K562 (cell line): ENCODE measurements around the gene S100A2. TPM values are rescaled to one million over a fixed set of nuclear protein-coding genes. Genes with fewer than 3 reads are reported as not detected.

ENCODE experiments used
- ATAC-seq: fragments of 200-7000 bp; cut with Tn5 transposase; 3 replicates; pipeline ENCODE4 v1.9.1; 2020; ENCODE audit warnings: moderate library complexity
- BruUV-seq: library from RNA; stranded (reverse); fragments of 400-500 nt; replicated peaks from 2 replicates; lab custom pipeline; 2021; lab: Mats Ljungman, UMichigan
- CTCF ChIA-PET: fragments of 300-600 bp; formaldehyde crosslinking; extraction: SDS; loops from one replicate; lab custom pipeline; 2021; ENCODE audit warnings: low intra/inter-chr PET ratio; lab: Yijun Ruan, JAX
- POLR2A ChIA-PET: fragments of 300-600, 350-650 bp; sonication (Branson Sonifier 250); formaldehyde crosslinking; extraction: SDS; loops from one replicate; lab custom pipeline; 2021; ENCODE audit warnings: antibody characterized with exemption, inconsistent platforms; lab: Yijun Ruan, JAX
- DNase-seq, 4 experiments: peaks; one replicate each; pipeline versions ENCODE4 v3.0.0 to v3.0.0-alpha.2; 2011 to 2018; ENCODE audit warnings: low spot score in 3 of 4, mixed read lengths in 3 of 4; ENCODE audit errors: extremely low read depth in 1 of 4
- FAIRE-seq: peaks from 2 replicates; lab custom pipeline; 2011; peaks lifted over from hg19 to GRCh38; lab: Jason Lieb, UNC
- H2AFZ ChIP-seq: 2 replicates; pipeline ENCODE4 v1.6.0; 2011; ENCODE audit warnings: low read depth, low read length, control low read depth, inconsistent platforms
- H3K27ac ChIP-seq: fragments of 200-600 bp; 3 replicates; pipeline ENCODE4 v1.8.0; 2011; ENCODE audit warnings: low read depth, mild to moderate bottlenecking, control low read depth, inconsistent platforms, low read length, moderate library complexity, mixed read lengths; ENCODE audit errors: extremely low read depth
- H3K27me3 ChIP-seq, 2 experiments: fragments of 300-600 bp in 1 of 2; 2 replicates in 1 of 2; 3 replicates in 1 of 2; pipeline versions ENCODE4 v1.6.0 to v1.8.0; 2011; ENCODE audit warnings: inconsistent platforms in 2 of 2, low read length in 2 of 2, mild to moderate bottlenecking in 1 of 2, mixed read lengths in 1 of 2, moderate library complexity in 1 of 2; ENCODE audit not compliant: control insufficient read depth in 2 of 2, insufficient read depth in 2 of 2
- H3K36me3 ChIP-seq: fragments of 300-600 bp; 3 replicates; pipeline ENCODE4 v1.8.0; 2011; ENCODE audit warnings: mild to moderate bottlenecking, low read length, inconsistent platforms; ENCODE audit not compliant: control insufficient read depth, insufficient read depth
- H3K4me1 ChIP-seq, 2 experiments: fragments of 200-600 bp in 1 of 2; replicated peaks in 1 of 2; 2 replicates in 1 of 2; 3 replicates in 1 of 2; pipeline versions ENCODE4 v1.5.1 to v1.8.0; 2011; ENCODE audit warnings: inconsistent platforms in 2 of 2, low read length in 2 of 2, mild to moderate bottlenecking in 1 of 2, mixed read lengths in 1 of 2, moderate library complexity in 1 of 2; ENCODE audit not compliant: control insufficient read depth in 2 of 2, insufficient read depth in 2 of 2
- H3K4me2 ChIP-seq: 2 replicates; pipeline ENCODE4 v1.6.1; 2011; ENCODE audit warnings: low read length, control low read depth, inconsistent platforms, mixed read lengths; ENCODE audit not compliant: insufficient read depth
- H3K4me3 ChIP-seq: fragments of 200-600 bp; sonication (generic), shearing (Covaris generic); 2 replicates; pipeline ENCODE4 v1.5.1; 2016; ENCODE audit warnings: control low read depth, inconsistent platforms
- H3K79me2 ChIP-seq: fragments of 200-600 bp; 3 replicates; pipeline ENCODE4 v1.8.0; 2011; ENCODE audit warnings: low read length, inconsistent platforms; ENCODE audit not compliant: control insufficient read depth, insufficient read depth
- H3K9ac ChIP-seq, 2 experiments: 2 replicates each; pipeline versions ENCODE4 v1.6.0 to v1.6.1; 2011; ENCODE audit warnings: low read depth in 2 of 2, low read length in 2 of 2, control low read depth in 1 of 2, inconsistent platforms in 1 of 2, mild to moderate bottlenecking in 1 of 2, mixed read lengths in 1 of 2; ENCODE audit not compliant: insufficient read depth in 1 of 2
- H3K9me1 ChIP-seq: one replicate; pipeline ENCODE4 v1.6.0; 2011; ENCODE audit warnings: inconsistent platforms, mild to moderate bottlenecking, low read length, moderate library complexity; ENCODE audit not compliant: control insufficient read depth, insufficient read depth
- H3K9me3 ChIP-seq: replicated peaks from 2 replicates; pipeline ENCODE4 v1.5.1; 2011; ENCODE audit warnings: low read depth, low read length, inconsistent platforms; ENCODE audit not compliant: control insufficient read depth, insufficient read depth
- H4K20me1 ChIP-seq: replicated peaks from 2 replicates; pipeline ENCODE4 v1.6.1; 2011; ENCODE audit warnings: low read length, inconsistent platforms, mixed read lengths; ENCODE audit not compliant: control insufficient read depth, insufficient read depth
- BCL6 ChIP-seq: fragments of 250-450 bp; sonication (Bioruptor Pico); IDR thresholded peaks from 2 replicates; pipeline ENCODE4 v1.4.0; 2020
- HDAC2 ChIP-seq: fragments of 450-650 bp; IDR thresholded peaks from 2 replicates; pipeline ENCODE4 v1.6.1; 2016; ENCODE audit warnings: mild to moderate bottlenecking
- HNRNPLL ChIP-seq: fragments of 200-400 bp; formaldehyde crosslinking; IDR thresholded peaks from 2 replicates; pipeline ENCODE4 v1.6.1; 2017; ENCODE audit warnings: low read length, low read depth, mild to moderate bottlenecking; ENCODE audit not compliant: poor library complexity, severe bottlenecking
- NRF1 ChIP-seq, 2 experiments: fragments of 450-650 bp; IDR thresholded peaks in 1 of 2; conservative IDR thresholded peaks in 1 of 2; 2 replicates each; pipeline ENCODE4 v1.6.1; 2014; ENCODE audit warnings: mild to moderate bottlenecking in 2 of 2
- ZNF121 ChIP-seq: sonication (generic); formaldehyde crosslinking; conservative IDR thresholded peaks from 2 replicates; pipeline ENCODE4 v1.8.0; 2022; ENCODE audit warnings: missing genetic modification reagents
- ZNF184 ChIP-seq: sonication (generic); formaldehyde crosslinking; IDR thresholded peaks from 2 replicates; pipeline ENCODE4 v1.5.0; 2020; ENCODE audit warnings: missing genetic modification reagents
- ZNF41 ChIP-seq: fragments of 250-450 bp; sonication (Bioruptor Pico); conservative IDR thresholded peaks from 2 replicates; pipeline ENCODE4 v1.4.0; 2020; ENCODE audit warnings: mild to moderate bottlenecking
- WGBS: fragments of 100-300 bp; shearing (Covaris generic); methylation state at CpG from one replicate; pipeline ENCODE4 v1.1.6; 2016; ENCODE audit warnings: low coverage, mixed read lengths; ENCODE audit not compliant: insufficient coverage; ENCODE audit errors: missing lambda C conversion rate; 5-methylcytosine and 5-hydroxymethylcytosine counted together
- in situ Hi-C: fragments of 300-500 bp; cut with MboI; formaldehyde crosslinking; loops from 4 replicates; pipeline ENCODE4 v1.15.0; 2018; ENCODE audit warnings: inconsistent platforms, mixed read lengths
- intact Hi-C: fragments of 100-400 bp; cut with micrococcal nuclease; formaldehyde crosslinking; loops from 2 replicates; pipeline ENCODE4 v1.14.2; 2022
- polyA plus RNA-seq, 8 experiments: library from polyadenylated mRNA; depleted of rRNA in 4 of 8; stranded (reverse) in 5 of 8; unstranded in 3 of 8; fragments of >200 nt; fragmentation: Nextera tagmentation in 2 of 8; fragmentation: Illumina TruSeq in 1 of 8; extraction: Ambion mirVana in 2 of 8; extraction: Trizol in 1 of 8; gene quantifications; 2 replicates each; pipeline versions ENCODE4 v1.2.1 to v1.2.3, GENCODE V29; 2011 to 2014; ENCODE audit warnings: inconsistent platforms in 1 of 8, missing spikeins in 1 of 8
- total RNA-seq, 7 experiments: library from RNA; depleted of rRNA in 6 of 7; stranded (reverse); fragments of >200 nt in 6 of 7; fragmentation: Illumina TruSeq in 2 of 7; extraction: Trizol in 2 of 7; gene quantifications; 2 replicates each; pipeline versions ENCODE4 v1.2.1 to v1.2.3, GENCODE V29; 2011 to 2021; ENCODE audit warnings: low replicate concordance in 1 of 7
- TF ChIP-seq, protein P1 (sequence below): fragments of 450-650 bp; IDR thresholded peaks from 2 replicates; pipeline ENCODE4 v1.6.1; 2017; ENCODE audit warnings: antibody characterized with exemption, mild to moderate bottlenecking

S100A2 gene
- total and polyA plus RNA-seq, 9 of the 15 experiments (the other 6 are each of a cell fraction or from before 2014, with no cell fraction given) = 0.28 to 0.65 (median 0.44) TPM; not detected in 4

DNA sequence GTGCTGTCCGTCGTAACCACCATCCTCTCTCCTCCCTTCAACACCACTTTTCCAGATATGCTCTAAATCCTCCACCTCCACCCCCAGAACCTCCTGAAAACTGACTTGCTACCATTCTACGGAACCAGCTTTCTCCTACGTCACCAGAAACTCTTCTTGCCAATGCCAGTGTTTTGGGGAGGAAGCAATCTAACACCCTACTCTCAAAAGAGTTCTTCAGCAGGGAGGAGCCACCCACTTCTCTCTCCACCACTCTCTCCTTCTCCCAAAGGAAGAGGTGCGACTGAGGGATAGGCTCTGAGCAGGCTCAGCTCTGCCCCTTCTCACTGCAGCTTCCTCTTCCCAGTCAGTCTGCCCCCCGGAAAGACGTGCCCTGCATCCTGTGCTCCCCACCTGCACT, 6.1 kb upstream of the S100A2 start:
- ChIA-PET CTCF (interaction anchor here (0.5 to 0.8 kb wide), 3 partner anchors 12 to 39 kb away, joined by 3 read pairs; no protein-coding TSS in a partner anchor), POLR2A (interaction anchor here (1.0 kb wide), 3 partner anchors 32 to 55 kb away, joined by 3 to 4 read pairs (median 3); partner anchors contain the start of gene S100A13)
- intact Hi-C loops = no loop called here
- Histone ChIP-seq H3K4me2 (no peak overlapping the region; the same call in 1 of the 2 replicates), H2AFZ (peak overlapping the region; percentile 22; the same call in 1 of the 2 replicates), H4K20me1 (no peaks in the 10 kb centered on the region)
- FAIRE-seq = no peak
- ATAC-seq = no peak
- no peak for TF ChIP-seq NRF1 (conservative IDR thresholded peaks at IDR 0.05 in 1 of 2, IDR thresholded peaks at IDR 0.05 in 1 of 2)
- TF ChIP-seq, protein P1, sequence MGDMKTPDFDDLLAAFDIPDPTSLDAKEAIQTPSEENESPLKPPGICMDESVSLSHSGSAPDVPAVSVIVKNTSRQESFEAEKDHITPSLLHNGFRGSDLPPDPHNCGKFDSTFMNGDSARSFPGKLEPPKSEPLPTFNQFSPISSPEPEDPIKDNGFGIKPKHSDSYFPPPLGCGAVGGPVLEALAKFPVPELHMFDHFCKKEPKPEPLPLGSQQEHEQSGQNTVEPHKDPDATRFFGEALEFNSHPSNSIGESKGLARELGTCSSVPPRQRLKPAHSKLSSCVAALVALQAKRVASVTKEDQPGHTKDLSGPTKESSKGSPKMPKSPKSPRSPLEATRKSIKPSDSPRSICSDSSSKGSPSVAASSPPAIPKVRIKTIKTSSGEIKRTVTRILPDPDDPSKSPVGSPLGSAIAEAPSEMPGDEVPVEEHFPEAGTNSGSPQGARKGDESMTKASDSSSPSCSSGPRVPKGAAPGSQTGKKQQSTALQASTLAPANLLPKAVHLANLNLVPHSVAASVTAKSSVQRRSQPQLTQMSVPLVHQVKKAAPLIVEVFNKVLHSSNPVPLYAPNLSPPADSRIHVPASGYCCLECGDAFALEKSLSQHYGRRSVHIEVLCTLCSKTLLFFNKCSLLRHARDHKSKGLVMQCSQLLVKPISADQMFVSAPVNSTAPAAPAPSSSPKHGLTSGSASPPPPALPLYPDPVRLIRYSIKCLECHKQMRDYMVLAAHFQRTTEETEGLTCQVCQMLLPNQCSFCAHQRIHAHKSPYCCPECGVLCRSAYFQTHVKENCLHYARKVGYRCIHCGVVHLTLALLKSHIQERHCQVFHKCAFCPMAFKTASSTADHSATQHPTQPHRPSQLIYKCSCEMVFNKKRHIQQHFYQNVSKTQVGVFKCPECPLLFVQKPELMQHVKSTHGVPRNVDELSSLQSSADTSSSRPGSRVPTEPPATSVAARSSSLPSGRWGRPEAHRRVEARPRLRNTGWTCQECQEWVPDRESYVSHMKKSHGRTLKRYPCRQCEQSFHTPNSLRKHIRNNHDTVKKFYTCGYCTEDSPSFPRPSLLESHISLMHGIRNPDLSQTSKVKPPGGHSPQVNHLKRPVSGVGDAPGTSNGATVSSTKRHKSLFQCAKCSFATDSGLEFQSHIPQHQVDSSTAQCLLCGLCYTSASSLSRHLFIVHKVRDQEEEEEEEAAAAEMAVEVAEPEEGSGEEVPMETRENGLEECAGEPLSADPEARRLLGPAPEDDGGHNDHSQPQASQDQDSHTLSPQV = no peak
- TF ChIP-seq HNRNPLL = no peak
- TF ChIP-seq ZNF121 (CRISPR knock-in tag) = no peak
- no peak for TF ChIP-seq BCL6 (CRISPR knock-in tag)
- TF ChIP-seq ZNF41 (CRISPR knock-in tag) = no peak
- no peak for TF ChIP-seq HDAC2
- TF ChIP-seq ZNF184 (CRISPR knock-in tag) = no peak
- TF ChIP-seq, all 486 proteins: peak for 0
- no peak overlapping the region for H3K27ac ChIP-seq
- no peaks in the 10 kb centered on the region for H3K27me3 ChIP-seq
- peak overlapping the region in 1 of 2 experiments; percentile 41; a peak in 1 of 4 replicates for H3K9ac ChIP-seq
- no peaks in the 10 kb centered on the region for H3K9me3 ChIP-seq
- H3K4me1 ChIP-seq = peaks cover 23 to 24% of the 10 kb centered on the region in 2 experiments
- WGBS = 24% methylated on average over 7 of the region's 7 CpGs
- in situ Hi-C loops = no loop called here
- H3K79me2 ChIP-seq = no peaks in the 10 kb centered on the region
- H3K4me3 ChIP-seq = no peak overlapping the region
- BruUV-seq = no TSS peak
- DNase-seq = no peak
- no peaks in the 10 kb centered on the region for H3K36me3 ChIP-seq
- peaks cover 3% of the 10 kb centered on the region for H3K9me1 ChIP-seq
